ENCODE data around the gene LRRC26.
A peak's percentile ranks its signal among the peaks of the same experiment; 100 is the strongest.

The LRRC26 gene

GRCh38 chr9:137150617-137151457 lies 19.0 kb downstream of the LRRC26 start:
- peak in 1 of 2 donors; percentile 74 for DNase-seq (ENCODE audit: low read depth in 2 of 2)

GRCh38 chr9:137149942-137150616 lies 19.8 kb downstream of the LRRC26 start:
- no peak for DNase-seq (ENCODE audit: low read depth in 2 of 2)

GRCh38 chr9:137149363-137149762 lies 20.5 kb downstream of the LRRC26 start:
- DNase-seq (ENCODE audit: low read depth in 2 of 2), result no peak

GRCh38 chr9:137148661-137149060 lies 21.2 kb downstream of the LRRC26 start:
- DNase-seq (ENCODE audit: low read depth in 2 of 2), result no peak

- DNase-seq (ENCODE audit: low read depth in 2 of 2), result no peak
Observed at GRCh38 chr9:137148242-137148641, 21.6 kb downstream of the LRRC26 start.

- no peak for DNase-seq (ENCODE audit: low read depth in 2 of 2)
Observed at GRCh38 chr9:137147793-137148160, 22.1 kb downstream of the LRRC26 start.

GRCh38 chr9:137147091-137147792 lies 22.6 kb downstream of the LRRC26 start:
- no peak for DNase-seq (ENCODE audit: low read depth in 2 of 2)

GRCh38 chr9:137146527-137146918 lies 23.3 kb downstream of the LRRC26 start:
- no peak for DNase-seq (ENCODE audit: low read depth in 2 of 2)

- DNase-seq (ENCODE audit: low read depth in 2 of 2), result no peak
Observed at GRCh38 chr9:137145731-137146526, 23.9 kb downstream of the LRRC26 start.

- no peak for DNase-seq (ENCODE audit: low read depth in 2 of 2)
Observed at GRCh38 chr9:137143459-137143858, 26.4 kb downstream of the LRRC26 start.

GRCh38 chr9:137141976-137142936 lies 27.6 kb downstream of the LRRC26 start:
- DNase-seq (ENCODE audit: low read depth in 2 of 2), result no peak

GRCh38 chr9:137141050-137141810 lies 28.6 kb downstream of the LRRC26 start:
- DNase-seq (ENCODE audit: low read depth in 2 of 2), result no peak

- no peak for DNase-seq (ENCODE audit: low read depth in 2 of 2)
Observed at GRCh38 chr9:137140151-137141012, 29.5 kb downstream of the LRRC26 start.

- DNase-seq (ENCODE audit: low read depth in 2 of 2), result no peak
Observed at GRCh38 chr9:137139468-137140150, 30.2 kb downstream of the LRRC26 start.

- DNase-seq (ENCODE audit: low read depth in 2 of 2), result no peak
Observed at GRCh38 chr9:137138722-137139467, 31.0 kb downstream of the LRRC26 start, which contains the start of gene GRIN1. TSS of gene GRIN1 (plus strand) at chr9:137139154. CDS start at chr9:137139487, 333 bp downstream.

GRCh38 chr9:137138058-137138721 lies 31.7 kb downstream of the LRRC26 start:
- no peak for DNase-seq (ENCODE audit: low read depth in 2 of 2)

Data from stimulated activated CD8-positive, alpha-beta memory T cell treated with anti-CD3 and anti-CD28 coated beads, Interleukin-2, amount 100 ng/mL, for 48 hours (primary cell).